ENCODE results near the gene CHST8.
"Not testable (repeated sequence)": the region's sequence is repeated elsewhere in the genome, so short reads cannot be mapped to it uniquely, and the experiment has no call there.

CHST8 gene

GRCh38 chr19:33819078-33819477 is 197.3 kb downstream of the CHST8 start:
- H3K27ac ChIP-seq (ENCODE audit: low read length); H3K36me3 ChIP-seq (ENCODE audit: control insufficient read depth, low read depth, low read length); H3K4me1 ChIP-seq (ENCODE audit: control insufficient read depth, low read depth, low read length); H3K9me3 ChIP-seq (ENCODE audit: control insufficient read depth, low read depth, low read length); H3K27me3 ChIP-seq (ENCODE audit: control insufficient read depth, insufficient read depth, low read length): not testable (repeated sequence)
- H3K4me3 ChIP-seq (ENCODE audit: low read length), result peak overlapping the region; percentile 69
- peak overlapping the region; percentile 52 for H3K9ac ChIP-seq (ENCODE audit: low read length)

GRCh38 chr19:33819506-33819879 is 197.7 kb downstream of the CHST8 start:
- Histone ChIP-seq H3K9ac (ENCODE audit: low read length) (peak overlapping the region; percentile 52), H3K4me3 (ENCODE audit: low read length) (peak overlapping the region; percentile 69), H3K36me3 (ENCODE audit: control insufficient read depth, low read depth, low read length) (no peaks in the 10 kb centered on the region), H3K27ac (ENCODE audit: low read length) (no peak overlapping the region), H3K4me1 (ENCODE audit: control insufficient read depth, low read depth, low read length) (peaks cover 7% of the 10 kb centered on the region), H3K27me3 (ENCODE audit: control insufficient read depth, insufficient read depth, low read length) (peaks cover 8% of the 10 kb centered on the region), H3K9me3 (ENCODE audit: control insufficient read depth, low read depth, low read length) (no peaks in the 10 kb centered on the region)

GRCh38 chr19:33819880-33820781 is 198.4 kb downstream of the CHST8 start:
- Histone ChIP-seq H3K27me3 (ENCODE audit: control insufficient read depth, insufficient read depth, low read length) (peaks cover 8% of the 10 kb centered on the region), H3K9me3 (ENCODE audit: control insufficient read depth, low read depth, low read length) (no peaks in the 10 kb centered on the region), H3K36me3 (ENCODE audit: control insufficient read depth, low read depth, low read length) (no peaks in the 10 kb centered on the region), H3K4me3 (ENCODE audit: low read length) (peak overlapping the region; percentile 69), H3K27ac (ENCODE audit: low read length) (no peak overlapping the region), H3K4me1 (ENCODE audit: control insufficient read depth, low read depth, low read length) (peaks cover 7% of the 10 kb centered on the region), H3K9ac (ENCODE audit: low read length) (peak overlapping the region; percentile 52)

- Histone ChIP-seq H3K4me3 (ENCODE audit: low read length) (no peak overlapping the region), H3K27me3 (ENCODE audit: control insufficient read depth, insufficient read depth, low read length) (peaks cover 8% of the 10 kb centered on the region), H3K27ac (ENCODE audit: low read length) (no peak overlapping the region), H3K4me1 (ENCODE audit: control insufficient read depth, low read depth, low read length) (peaks cover 7% of the 10 kb centered on the region), H3K36me3 (ENCODE audit: control insufficient read depth, low read depth, low read length) (no peaks in the 10 kb centered on the region), H3K9ac (ENCODE audit: low read length) (no peak overlapping the region), H3K9me3 (ENCODE audit: control insufficient read depth, low read depth, low read length) (no peaks in the 10 kb centered on the region)
These were observed 200.1 kb downstream of the CHST8 start for GRCh38 chr19:33821871-33822270.

Data from iPS-18a (cell line).